Immature natural killer cell (primary cell): Measurements from ENCODE around the gene BMS1. TPM values are rescaled to one million over a fixed set of nuclear protein-coding genes. Genes with fewer than 3 reads are reported as not detected.
"Not testable (repeated sequence)": the region's sequence is repeated elsewhere in the genome, so short reads cannot be mapped to it uniquely, and the experiment has no call there.

Experiments
- DNase-seq, 3 donors: peaks; one replicate each; pipeline ENCODE4 v3.0.0; 2022; ENCODE audit warnings: mixed read lengths in 1 of 3
- H3K27ac Mint-ChIP-seq, 6 donors: one replicate each; pipeline ENCODE4 v1.8.0; 2020; ENCODE audit warnings: mixed read lengths in 6 of 6, mild to moderate bottlenecking in 5 of 6, inconsistent platforms in 4 of 6, moderate library complexity in 3 of 6
- H3K27me3 Mint-ChIP-seq, 3 donors: one replicate each; pipeline ENCODE4 v1.8.0; 2020 to 2021; ENCODE audit warnings: low read depth in 3 of 3, mild to moderate bottlenecking in 3 of 3, mixed read lengths in 3 of 3, moderate library complexity in 3 of 3, inconsistent platforms in 1 of 3
- H3K36me3 Mint-ChIP-seq, 3 donors: one replicate each; pipeline ENCODE4 v1.8.0; 2020; ENCODE audit warnings: mixed read lengths in 3 of 3, inconsistent platforms in 2 of 3, mild to moderate bottlenecking in 2 of 3
- H3K4me1 Mint-ChIP-seq, 2 donors: one replicate each; pipeline ENCODE4 v1.8.0; 2020; ENCODE audit warnings: inconsistent platforms in 2 of 2, mild to moderate bottlenecking in 2 of 2, mixed read lengths in 2 of 2, moderate library complexity in 1 of 2
- H3K4me3 Mint-ChIP-seq, 5 donors: one replicate each; pipeline ENCODE4 v1.8.0; 2020; ENCODE audit warnings: mild to moderate bottlenecking in 5 of 5, mixed read lengths in 5 of 5, inconsistent platforms in 3 of 5, moderate library complexity in 3 of 5
- H3K9me3 Mint-ChIP-seq, 6 donors: one replicate each; pipeline ENCODE4 v1.8.0; 2020; ENCODE audit warnings: mild to moderate bottlenecking in 6 of 6, mixed read lengths in 6 of 6, inconsistent platforms in 4 of 6, moderate library complexity in 3 of 6
- polyA plus RNA-seq, 3 donors: library from polyadenylated mRNA; unstranded; fragments of 300-500 nt; fragmentation: Illumina TruSeq; gene quantifications; one replicate each; pipeline ENCODE4 v1.2.3, GENCODE V29; 2021

Gene BMS1
- polyA plus RNA-seq, 3 donors from 2014 or later, result 4.7 to 11.7 (median 6.3) TPM

DNA sequence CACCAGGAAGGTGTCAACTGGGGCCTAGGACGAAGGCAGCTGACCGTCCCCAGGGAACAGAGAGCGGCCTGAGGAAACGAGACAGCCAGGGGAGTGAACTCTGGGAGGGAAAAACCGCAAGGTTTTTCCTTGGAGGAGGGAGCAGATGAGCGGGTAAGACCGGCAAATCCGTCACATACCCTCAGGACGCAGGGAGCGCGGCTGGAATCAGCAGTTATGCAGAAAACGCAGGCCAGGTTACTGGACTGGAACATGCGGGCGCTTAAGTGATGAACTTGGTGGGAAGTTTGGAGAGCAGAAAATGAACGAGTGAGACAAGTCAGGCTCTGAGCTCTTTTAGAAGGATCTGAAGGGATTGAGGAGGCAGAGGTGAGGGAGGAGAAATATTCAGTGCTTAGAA is 76.7 kb downstream of the BMS1 start:
- no peak for DNase-seq
- no peaks in the 10 kb centered on the region for H3K9me3 Mint-ChIP-seq
- H3K4me1 Mint-ChIP-seq, result no peaks in the 10 kb centered on the region
- peaks cover 5 to 25% (median 9%) of the 10 kb centered on the region in 3 donors for H3K27me3 Mint-ChIP-seq
- no peaks in the 10 kb centered on the region for H3K36me3 Mint-ChIP-seq
- H3K27ac Mint-ChIP-seq, result no peak overlapping the region
- no peak overlapping the region for H3K4me3 Mint-ChIP-seq

GRCh38 chr10:42860016-42860415 is 77.4 kb downstream of the BMS1 start:
- H3K27me3 Mint-ChIP-seq, result peaks cover 6 to 24% (median 6%) of the 10 kb centered on the region in 3 donors
- not testable (repeated sequence) for H3K36me3 Mint-ChIP-seq, DNase-seq, H3K27ac Mint-ChIP-seq, H3K9me3 Mint-ChIP-seq, H3K4me1 Mint-ChIP-seq, H3K4me3 Mint-ChIP-seq

GRCh38 chr10:42862801-42863200 is 80.2 kb downstream of the BMS1 start:
- DNase-seq, H3K9me3 Mint-ChIP-seq, H3K27ac Mint-ChIP-seq, H3K4me3 Mint-ChIP-seq, H3K4me1 Mint-ChIP-seq, H3K36me3 Mint-ChIP-seq: not testable (repeated sequence)
- H3K27me3 Mint-ChIP-seq, result peaks cover 5 to 20% (median 6%) of the 10 kb centered on the region in 3 donors

DNA sequence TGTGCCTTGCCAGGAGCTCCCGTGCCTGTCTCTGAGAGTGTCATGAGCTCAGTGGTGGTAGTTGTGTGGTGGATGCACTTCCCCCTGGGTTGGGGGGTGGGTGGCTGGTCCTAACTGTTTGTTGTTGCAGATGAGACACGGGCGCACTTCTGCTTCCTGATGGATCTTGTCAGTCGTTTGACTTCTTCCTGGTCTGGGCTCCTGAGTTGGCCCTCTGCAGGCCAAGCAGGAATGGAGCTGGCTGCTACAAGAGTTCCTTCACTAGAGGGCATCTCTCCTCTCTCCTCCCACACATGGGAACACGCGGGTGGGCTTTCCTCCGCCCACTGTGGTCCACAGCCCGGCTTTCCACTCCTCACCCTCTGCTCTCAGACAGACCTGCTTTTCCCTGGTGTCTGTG is 82.0 kb downstream of the BMS1 start:
- H3K27me3 Mint-ChIP-seq, result peaks cover 4 to 20% (median 5%) of the 10 kb centered on the region in 3 donors
- no peaks in the 10 kb centered on the region for H3K36me3 Mint-ChIP-seq
- no peak overlapping the region for H3K27ac Mint-ChIP-seq

DNA sequence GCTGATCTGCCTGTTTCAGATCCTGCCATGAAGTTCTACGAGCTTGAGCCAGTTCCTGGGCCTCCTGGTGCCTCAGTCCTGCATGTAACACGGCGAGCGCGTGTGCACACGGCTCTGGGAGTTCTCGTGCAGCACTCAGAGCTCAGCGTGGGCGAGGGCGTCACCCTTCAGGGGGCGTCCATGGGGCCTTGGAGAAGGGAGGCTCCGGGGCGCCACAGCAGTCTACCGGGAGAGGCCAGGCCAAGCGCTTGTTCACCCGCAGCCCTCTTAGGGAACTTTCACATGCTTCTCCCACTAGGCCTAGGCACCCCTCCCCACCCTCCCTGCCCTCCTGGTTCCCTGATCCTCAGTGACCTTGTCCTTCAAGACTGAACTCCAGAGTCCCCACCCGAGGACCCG is 83.1 kb downstream of the BMS1 start:
- Mint-ChIP-seq H3K27ac (no peak overlapping the region), H3K4me1 (peaks cover 6% of the 10 kb centered on the region in 2 donors), H3K4me3 (peak overlapping the region in 1 of 5 donors; percentile 18), H3K9me3 (no peaks in the 10 kb centered on the region), H3K36me3 (no peaks in the 10 kb centered on the region), H3K27me3 (peaks cover 4 to 20% (median 5%) of the 10 kb centered on the region in 3 donors)
- DNase-seq, result no peak

More for the DNA sequence above, 82.0 kb downstream of the BMS1 start:
- DNase-seq, result no peak
- H3K4me3 Mint-ChIP-seq, result no peak overlapping the region
- no peaks in the 10 kb centered on the region for H3K9me3 Mint-ChIP-seq
- H3K4me1 Mint-ChIP-seq, result peaks cover 6% of the 10 kb centered on the region in 2 donors

- no peak overlapping the region for H3K27ac Mint-ChIP-seq
- H3K4me1 Mint-ChIP-seq, result peaks cover 6% of the 10 kb centered on the region in 2 donors
- no peaks in the 10 kb centered on the region for H3K36me3 Mint-ChIP-seq
- H3K27me3 Mint-ChIP-seq, result peaks cover 4 to 19% (median 5%) of the 10 kb centered on the region in 3 donors
- H3K9me3 Mint-ChIP-seq, result no peaks in the 10 kb centered on the region
- peak overlapping the region in 3 of 5 donors; percentile 21 to 60 (median 25) for H3K4me3 Mint-ChIP-seq
- DNase-seq, result peak; percentile 36 to 47 (median 46)
These were observed 83.8 kb downstream of the BMS1 start for GRCh38 chr10:42866115-42866995.

GRCh38 chr10:42867571-42867970 is 85.0 kb downstream of the BMS1 start:
- Mint-ChIP-seq H3K36me3 (no peaks in the 10 kb centered on the region), H3K4me1 (peaks cover 6% of the 10 kb centered on the region in 2 donors), H3K27ac (no peak overlapping the region), H3K27me3 (peaks cover 3 to 16% (median 4%) of the 10 kb centered on the region in 3 donors), H3K9me3 (no peaks in the 10 kb centered on the region), H3K4me3 (no peak overlapping the region)
- no peak for DNase-seq

DNA sequence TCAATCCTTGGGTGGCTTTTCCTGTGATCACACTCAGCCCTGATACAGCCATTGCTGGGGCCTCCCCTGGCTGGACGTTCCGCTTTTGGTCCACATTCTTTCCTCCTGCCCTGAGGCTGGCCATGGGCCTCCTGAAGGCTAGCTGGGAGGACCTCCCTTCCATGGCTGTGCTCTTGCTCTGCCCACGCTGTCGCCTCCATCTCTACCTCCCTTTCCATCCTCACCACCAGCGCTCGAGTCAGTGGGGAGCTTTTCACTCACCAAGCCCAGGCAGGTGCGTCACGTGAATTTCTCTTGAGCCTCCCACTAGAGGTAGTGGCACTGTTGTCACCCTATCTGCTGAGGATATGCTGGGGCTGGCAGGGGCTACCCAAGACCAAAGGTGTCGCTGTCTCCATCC is 85.9 kb downstream of the BMS1 start:
- no peak overlapping the region for H3K4me3 Mint-ChIP-seq
- H3K9me3 Mint-ChIP-seq, result no peaks in the 10 kb centered on the region
- no peak overlapping the region for H3K27ac Mint-ChIP-seq
- H3K27me3 Mint-ChIP-seq, result peaks cover 2 to 15% (median 2%) of the 10 kb centered on the region in 3 donors
- no peak for DNase-seq
- H3K36me3 Mint-ChIP-seq, result no peaks in the 10 kb centered on the region
- peaks cover 6% of the 10 kb centered on the region in 2 donors for H3K4me1 Mint-ChIP-seq

DNA sequence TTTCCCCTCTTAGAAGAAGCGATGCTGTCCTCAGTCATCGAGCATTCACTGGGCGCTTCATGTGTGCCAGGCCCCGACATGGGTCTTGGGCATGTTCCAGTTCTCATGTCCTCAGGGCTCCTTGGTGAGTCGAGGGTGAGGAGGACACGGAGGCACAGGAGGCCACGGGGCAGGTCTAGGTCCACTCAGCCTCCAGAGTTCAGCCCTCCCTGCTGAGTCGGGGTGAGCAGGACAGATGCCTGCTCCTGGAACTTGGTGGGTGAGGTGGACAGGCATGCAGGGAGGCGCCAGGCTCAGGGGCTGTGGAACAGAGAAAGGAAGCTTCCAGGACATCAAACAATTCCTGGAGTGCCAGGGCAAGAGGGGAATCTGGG is 87.4 kb downstream of the BMS1 start:
- Mint-ChIP-seq H3K27ac (no peak overlapping the region), H3K4me1 (peaks cover 6% of the 10 kb centered on the region in 2 donors), H3K9me3 (no peaks in the 10 kb centered on the region), H3K36me3 (no peaks in the 10 kb centered on the region), H3K4me3 (no peak overlapping the region), H3K27me3 (peaks cover 0 to 14% (median 2%) of the 10 kb centered on the region in 3 donors)
- DNase-seq, result no peak

- not testable (repeated sequence) for H3K4me1 Mint-ChIP-seq, H3K27me3 Mint-ChIP-seq, H3K36me3 Mint-ChIP-seq, H3K27ac Mint-ChIP-seq, DNase-seq, H3K4me3 Mint-ChIP-seq, H3K9me3 Mint-ChIP-seq
These were observed 88.6 kb downstream of the BMS1 start for GRCh38 chr10:42871138-42871641.

- DNase-seq, result no peak
- Mint-ChIP-seq H3K4me1 (peaks cover 4 to 6% of the 10 kb centered on the region in 2 donors), H3K27ac (no peak overlapping the region), H3K9me3 (no peaks in the 10 kb centered on the region), H3K36me3 (no peaks in the 10 kb centered on the region), H3K4me3 (no peak overlapping the region), H3K27me3 (peaks cover 0 to 8% (median 2%) of the 10 kb centered on the region in 3 donors)
These were observed 89.2 kb downstream of the BMS1 start for GRCh38 chr10:42871823-42872222.

DNA sequence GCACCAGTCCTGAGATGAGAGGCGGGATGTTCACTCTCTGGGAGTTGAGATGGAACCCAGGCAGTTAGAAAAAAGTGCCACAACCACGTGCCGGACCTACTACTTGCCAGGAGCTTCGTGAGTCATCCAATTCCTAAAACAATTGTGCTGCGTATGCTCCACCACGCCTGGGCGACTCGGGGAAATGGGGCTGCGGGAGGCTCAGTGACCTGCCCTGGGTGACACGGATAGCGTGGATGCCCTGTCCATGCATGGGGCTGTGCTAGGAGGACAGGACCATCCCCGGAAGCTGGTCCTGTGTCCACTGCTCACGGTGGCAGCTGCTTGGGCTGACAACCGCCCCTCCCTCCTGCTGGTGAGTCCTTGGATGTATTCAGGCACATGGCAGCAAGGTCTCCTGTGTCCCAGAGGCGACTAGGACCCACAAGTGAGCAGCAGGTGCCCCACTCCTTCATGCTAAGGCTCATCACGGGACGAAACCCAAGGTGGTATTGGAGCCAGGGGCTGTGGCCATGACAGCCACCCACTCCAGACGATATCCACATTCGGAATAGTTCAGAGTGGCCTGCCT is 90.4 kb downstream of the BMS1 start:
- no peak for DNase-seq
- H3K9me3 Mint-ChIP-seq, result no peaks in the 10 kb centered on the region
- no peaks in the 10 kb centered on the region for H3K36me3 Mint-ChIP-seq
- no peaks in the 10 kb centered on the region for H3K4me1 Mint-ChIP-seq
- H3K27me3 Mint-ChIP-seq, result peaks cover 0 to 8% (median 2%) of the 10 kb centered on the region in 3 donors
- no peak overlapping the region for H3K27ac Mint-ChIP-seq
- no peak overlapping the region for H3K4me3 Mint-ChIP-seq

- peaks cover 0 to 10% (median 2%) of the 10 kb centered on the region in 3 donors for H3K27me3 Mint-ChIP-seq
- H3K4me1 Mint-ChIP-seq, result no peaks in the 10 kb centered on the region
- DNase-seq, result no peak
- no peaks in the 10 kb centered on the region for H3K36me3 Mint-ChIP-seq
- H3K9me3 Mint-ChIP-seq, result no peaks in the 10 kb centered on the region
- H3K27ac Mint-ChIP-seq, result no peak overlapping the region
- no peak overlapping the region for H3K4me3 Mint-ChIP-seq
These were observed 92.3 kb downstream of the BMS1 start for GRCh38 chr10:42874713-42875387.

GRCh38 chr10:42875388-42875755 is 92.8 kb downstream of the BMS1 start:
- Mint-ChIP-seq H3K4me3 (no peak overlapping the region), H3K27ac (no peak overlapping the region), H3K9me3 (no peaks in the 10 kb centered on the region), H3K4me1 (no peaks in the 10 kb centered on the region), H3K36me3 (no peaks in the 10 kb centered on the region), H3K27me3 (peaks cover 0 to 10% (median 2%) of the 10 kb centered on the region in 3 donors)
- DNase-seq, result no peak
